Measurements from ENCODE around the gene SLC25A29. TPM values are rescaled to one million over a fixed set of nuclear protein-coding genes. Genes with fewer than 3 reads are reported as not detected.
"Not testable (repeated sequence)": the region's sequence is repeated elsewhere in the genome, so short reads cannot be mapped to it uniquely, and the experiment has no call there.

Gene SLC25A29
- polyA plus RNA-seq, 4 donors: 32.7 to 99.6 (median 64.2) TPM

GRCh38 chr14:100295376-100296105, 10.7 kb downstream of the SLC25A29 start:
- DNase-seq (ENCODE audit: low read depth in 4 of 4, low spot score in 2 of 4): no peak

GRCh38 chr14:100294963-100295330, 11.3 kb downstream of the SLC25A29 start:
- DNase-seq (ENCODE audit: low read depth in 4 of 4, low spot score in 2 of 4): no peak

DNA sequence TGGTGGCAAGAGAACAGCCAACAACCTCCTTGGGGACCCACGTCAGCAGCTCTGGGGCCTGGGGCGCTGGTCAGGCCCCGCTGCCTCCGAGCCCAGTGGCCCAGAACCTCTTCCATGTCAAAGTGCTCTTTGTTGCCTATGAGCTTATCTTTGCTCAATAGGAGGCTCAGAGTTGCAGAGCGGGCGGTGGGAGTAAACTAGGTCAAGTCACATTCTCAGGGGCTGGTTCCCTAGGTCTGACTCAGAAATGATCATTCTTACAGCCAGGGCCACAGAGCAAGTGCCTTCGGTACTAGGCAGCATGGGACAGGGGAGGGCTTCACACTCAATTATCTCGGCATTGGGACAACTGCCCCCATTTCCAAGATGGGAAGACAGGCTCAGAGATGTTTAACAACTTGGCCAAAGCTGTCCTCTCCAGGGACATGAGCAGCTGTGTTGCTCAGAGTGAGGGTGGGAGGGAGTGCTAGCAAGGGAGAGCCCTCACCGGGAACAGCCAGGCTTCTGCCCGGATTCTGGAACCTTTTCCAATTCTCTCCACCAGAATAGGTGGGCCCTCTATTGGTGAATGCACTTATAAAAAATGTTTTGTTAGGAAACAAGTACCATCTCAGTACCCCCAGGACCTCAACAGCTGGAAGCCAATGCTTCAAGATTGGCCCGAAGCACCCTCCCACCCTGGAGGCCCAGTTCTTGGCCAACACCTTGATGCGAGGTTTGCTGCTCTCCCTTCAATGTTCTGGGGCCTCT, 11.9 kb downstream of the SLC25A29 start:
- no peak for DNase-seq (ENCODE audit: low read depth in 4 of 4, low spot score in 2 of 4)

- no peak for DNase-seq (ENCODE audit: low read depth in 4 of 4, low spot score in 2 of 4)
Measured at GRCh38 chr14:100293497-100294212, 12.6 kb downstream of the SLC25A29 start.

DNA sequence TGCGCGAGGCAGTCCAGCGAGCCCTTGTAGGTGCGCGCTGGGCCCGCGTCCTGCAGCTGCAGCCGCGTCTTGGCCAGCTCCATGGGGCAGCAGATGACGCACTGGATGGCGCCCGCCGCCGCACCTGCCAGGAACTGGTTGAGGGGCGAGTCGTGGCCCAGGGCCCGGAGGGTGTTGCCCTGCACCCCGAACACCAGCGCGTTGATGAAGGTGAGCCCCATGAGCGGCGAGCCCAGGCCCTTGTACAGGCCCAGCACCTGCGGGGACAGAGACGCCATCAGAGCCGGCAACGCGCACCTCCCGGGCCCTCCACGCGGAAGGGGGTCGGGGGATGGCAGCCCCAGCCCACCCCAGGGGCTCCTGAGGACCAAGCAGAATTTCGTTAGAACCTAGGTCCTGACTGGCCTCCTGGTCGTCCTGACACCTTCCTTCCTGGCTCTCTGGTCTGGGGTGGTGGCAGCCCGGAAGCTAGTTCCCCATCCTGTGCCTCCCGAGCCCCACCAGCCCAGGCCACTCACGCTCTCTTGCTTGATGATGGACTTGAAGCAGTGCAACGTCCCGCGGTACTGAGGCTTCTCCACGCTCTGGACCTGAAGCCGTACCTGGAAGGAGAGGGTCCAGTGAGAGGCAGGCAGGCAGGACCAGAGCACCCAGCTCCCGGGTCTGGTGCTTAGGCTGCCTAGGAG, 13.3 kb downstream of the SLC25A29 start:
- DNase-seq (ENCODE audit: low read depth in 4 of 4, low spot score in 2 of 4): no peak

- DNase-seq (ENCODE audit: low read depth in 4 of 4, low spot score in 2 of 4): no peak
Measured at GRCh38 chr14:100292301-100292775, 13.9 kb downstream of the SLC25A29 start.

GRCh38 chr14:100291305-100292075, 14.8 kb downstream of the SLC25A29 start:
- DNase-seq (ENCODE audit: low read depth in 4 of 4, low spot score in 2 of 4): no peak

- DNase-seq (ENCODE audit: low read depth in 4 of 4, low spot score in 2 of 4): no peak
Measured at GRCh38 chr14:100290607-100291304, 15.5 kb downstream of the SLC25A29 start.

DNA sequence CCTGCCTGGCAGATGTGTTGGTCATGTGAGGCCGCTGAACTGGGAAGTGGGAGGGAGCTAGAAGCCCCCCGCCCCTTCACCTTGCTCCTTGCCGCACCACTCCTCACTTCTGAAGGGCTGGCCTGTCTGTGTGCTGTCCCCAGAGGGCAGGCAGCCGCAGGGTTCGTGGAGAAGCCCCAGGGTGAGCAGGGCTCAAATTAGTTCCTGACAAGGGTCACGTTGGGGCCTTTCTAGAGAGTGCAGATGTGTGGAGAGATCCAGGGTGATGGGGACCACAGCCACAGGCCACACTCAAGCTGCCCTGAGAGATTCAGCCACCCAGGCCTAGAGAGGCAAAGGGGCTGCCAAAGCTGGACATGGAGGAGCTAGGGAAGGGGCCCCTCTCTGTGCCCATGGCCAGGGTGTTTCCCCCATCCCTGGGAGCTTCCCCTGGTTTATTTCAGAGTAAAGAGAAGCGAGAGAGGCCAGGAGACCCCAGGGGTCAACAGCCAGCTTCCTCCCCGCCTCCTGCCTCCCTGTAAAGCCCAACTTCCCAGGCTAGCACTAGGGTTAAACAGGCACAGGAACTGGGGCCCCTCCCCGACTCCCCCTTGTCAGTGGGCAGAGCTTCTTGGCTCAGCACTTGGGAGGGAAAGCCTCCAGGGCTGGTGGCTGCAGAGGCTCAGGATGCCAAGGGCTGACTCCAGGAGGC, 16.2 kb downstream of the SLC25A29 start:
- DNase-seq (ENCODE audit: low read depth in 4 of 4, low spot score in 2 of 4): no peak

- DNase-seq (ENCODE audit: low read depth in 4 of 4, low spot score in 2 of 4): no peak
Measured at GRCh38 chr14:100288382-100289185, 17.7 kb downstream of the SLC25A29 start.

DNA sequence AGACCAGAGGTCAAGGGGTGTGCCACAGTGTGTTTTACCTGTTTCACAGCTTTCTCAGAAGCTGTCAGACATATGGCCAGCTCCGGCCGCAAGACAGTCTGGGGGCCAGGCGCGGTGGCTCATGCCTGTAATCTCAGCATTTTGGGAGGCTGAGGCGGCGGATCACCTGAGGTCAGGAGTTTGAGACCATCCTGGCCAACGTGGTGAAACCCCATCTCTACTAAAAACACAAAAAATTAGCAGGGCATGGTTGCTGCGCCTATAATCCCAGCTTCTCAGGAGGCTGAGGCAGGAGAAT, 18.3 kb downstream of the SLC25A29 start:
- not testable (repeated sequence) for DNase-seq (ENCODE audit: low read depth in 4 of 4, low spot score in 2 of 4)

- DNase-seq (ENCODE audit: low read depth in 4 of 4, low spot score in 2 of 4): no peak
Measured at GRCh38 chr14:100287202-100287997, 18.8 kb downstream of the SLC25A29 start.

- DNase-seq (ENCODE audit: low read depth in 4 of 4, low spot score in 2 of 4): no peak
Measured at GRCh38 chr14:100286484-100287191, 19.6 kb downstream of the SLC25A29 start.

GRCh38 chr14:100285913-100286400, 20.3 kb downstream of the SLC25A29 start:
- DNase-seq (ENCODE audit: low read depth in 4 of 4, low spot score in 2 of 4): no peak

DNA sequence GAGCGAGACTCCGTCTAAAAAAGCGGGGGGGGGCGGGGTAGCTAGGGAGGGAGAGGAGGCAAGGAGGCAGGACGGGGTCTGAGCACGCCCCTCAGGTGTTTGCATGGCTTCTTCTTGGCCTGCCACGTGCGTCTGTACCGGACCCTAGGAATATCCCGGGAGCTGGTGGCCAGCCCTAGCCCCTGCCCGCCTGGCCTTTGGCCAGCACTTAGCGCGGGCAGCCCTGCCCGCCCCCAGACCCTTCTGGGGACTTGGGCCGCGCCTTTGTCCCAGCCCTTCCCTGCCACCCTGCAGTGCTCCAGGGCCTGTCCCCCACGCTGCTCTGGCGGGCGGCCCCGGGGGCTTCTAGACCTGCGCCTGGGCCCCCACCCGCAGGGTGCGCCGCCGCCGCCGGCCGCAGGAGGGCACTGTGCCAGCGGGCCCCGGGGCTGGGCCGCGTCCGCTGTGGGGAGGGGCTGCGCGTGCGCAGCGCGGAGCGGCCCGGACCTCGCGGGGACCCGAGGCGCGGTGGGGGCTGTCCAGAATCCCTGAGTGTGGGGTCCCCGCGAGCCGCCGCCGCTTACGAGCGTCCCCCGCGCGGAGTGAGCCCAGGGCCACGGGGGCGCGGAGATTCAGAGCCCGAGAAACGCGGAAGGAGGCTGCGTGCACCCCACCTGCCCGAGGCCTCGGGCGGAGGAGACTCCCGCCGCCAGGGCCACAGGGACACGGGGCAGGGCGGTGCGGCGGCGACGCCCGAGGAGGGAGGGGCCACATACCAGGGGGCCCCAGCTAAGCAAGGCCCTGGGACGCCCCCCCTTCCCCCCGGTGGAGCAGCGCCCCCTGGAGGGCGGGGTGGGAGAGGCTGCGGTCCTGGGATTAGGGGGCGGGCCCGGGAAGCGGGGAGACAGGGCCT, 21.0 kb downstream of the SLC25A29 start:
- DNase-seq (ENCODE audit: low read depth in 4 of 4, low spot score in 2 of 4): no peak

Data from left renal cortex interstitium (tissue), 4 donors.